Heart right ventricle (tissue), 16 donors: ENCODE measurements around the gene MYBPH. TPM values are rescaled to one million over a fixed set of nuclear protein-coding genes. Genes with fewer than 3 reads are reported as not detected.

Experiments used
- ATAC-seq, 8 donors: fragments of 200-7000 bp; cut with Tn5 transposase; one replicate each; pipeline ENCODE4 v1.9.1; 2020; ENCODE audit warnings: mild to moderate bottlenecking in 8 of 8, moderate library complexity in 8 of 8, moderate number of reproducible peaks in 1 of 8
- DNase-seq, 2 donors: peaks; one replicate each; pipeline ENCODE4 v3.0.0-alpha.2; 2020
- H3K27ac ChIP-seq, 10 donors: fragments of 200-600 bp; sonication (generic) in 2 of 10; one replicate each; pipeline versions ENCODE4 v1.5.0 to v1.8.0; 2020 to 2022; ENCODE audit warnings: mild to moderate bottlenecking in 3 of 10
- H3K27me3 ChIP-seq, 7 donors: fragments of 200-600 bp; one replicate each; pipeline ENCODE4 v1.8.0; 2021 to 2022; ENCODE audit warnings: mild to moderate bottlenecking in 2 of 7
- H3K36me3 ChIP-seq, 9 donors: fragments of 200-600 bp; sonication (generic) in 1 of 9; one replicate each; pipeline versions ENCODE4 v1.5.0 to v1.8.0; 2020 to 2022; ENCODE audit warnings: mild to moderate bottlenecking in 2 of 9
- H3K4me1 ChIP-seq, 9 donors: fragments of 200-600 bp; sonication (generic) in 1 of 9; one replicate each; pipeline versions ENCODE4 v1.5.0 to v1.8.0; 2020 to 2022; ENCODE audit warnings: mild to moderate bottlenecking in 4 of 9
- H3K4me3 ChIP-seq, 10 donors: fragments of 200-600 bp; sonication (generic) in 2 of 10; one replicate each; pipeline versions ENCODE4 v1.5.0 to v1.8.0; 2020 to 2022; ENCODE audit warnings: mild to moderate bottlenecking in 7 of 10, moderate library complexity in 2 of 10
- H3K9me3 ChIP-seq, 11 donors: fragments of 200-600 bp in 10 of 11; sonication (generic) in 2 of 11; one replicate each; pipeline versions ENCODE4 v1.5.0 to v1.8.0; 2013 to 2022; ENCODE audit warnings: mild to moderate bottlenecking in 2 of 11, control low read depth in 1 of 11, moderate library complexity in 1 of 11
- CTCF ChIP-seq, 9 donors: fragments of 200-600 bp; sonication (generic) in 2 of 9; IDR thresholded peaks; one replicate each; pipeline versions ENCODE4 v1.5.0 to v1.8.0; 2021 to 2022; ENCODE audit warnings: antibody characterized with exemption in 9 of 9, mild to moderate bottlenecking in 5 of 9, moderate library complexity in 1 of 9
- WGBS, 2 donors: extraction: QIAGEN DNeasy Blood & Tissue Kit; methylation state at CpG; one replicate each; pipeline ENCODE4 v1.1.7; 2013; ENCODE audit warnings: inconsistent platforms in 1 of 2; 5-methylcytosine and 5-hydroxymethylcytosine counted together
- intact Hi-C, 10 donors: fragments of 100-400 bp; cut with DNase I; formaldehyde crosslinking; loops; one replicate each; pipeline versions ENCODE4 v1.11.1 to v1.14.2; 2022
- polyA plus RNA-seq, 2 donors: library from polyadenylated mRNA; stranded (reverse); fragments of 200-250 nt; gene quantifications; one replicate each; pipeline ENCODE4 v1.2.3, GENCODE V29; 2013
- total RNA-seq, 10 donors: library from RNA; stranded (reverse); fragmentation: NEBNext Ultra II Directional in 3 of 10; extraction: Animal tissue kit (Norgen Biotek cat#: 25700) in 3 of 10; gene quantifications; one replicate each; pipeline versions ENCODE4 v1.2.1 to v1.2.4, GENCODE V29; 2021 to 2023
- donor health status: Arrhythmogenic right ventricular cardiomyopathy.
- donor health status: ischemic (EF 13 %, LVEDD 7.1; RV severe dilation, severe dysfunction).
- donor health status: healthy with polysubstance abuse.
- donor health status: DM: no; HTN: yes; CAD: no.
- donor health status: DM: no; HTN: no; CAD: no.
- donor health status: ischemic (EF 25% LVEDD 6.9; RV normal size, moderate dysfunction).
- donor health status: ischemic (EF 25% LVEDD 5.7; RV mildly dilated, moderate dysfunction).
- donor health status: healthy.
- donor health status: DM: yes; HTN: yes; CAD: no.
- donor health status: Ischemic cardiomyopathy.
- donor health status: ischemic (EF 35%, LVEDD 5.7; RV mildly dilated, moderate dysfunction).
- donor health status: nonischemic (EF 11% LVEDD 7.7; RV severe dilation, severe dysfunction).
- donor health status: DM: yes; HTN: yes; CAD: no.
- donor health status: PGD.
- donor health status: ischemic (EF 29% LVEDD 5.4; RV normal size, mild dysfunction).
- donor health status: nonischemic (EF 23%, LVEDD 6.1; RV moderate dilation, normal function).

MYBPH gene
- total and polyA plus RNA-seq, 12 donors = not detected

DNA sequence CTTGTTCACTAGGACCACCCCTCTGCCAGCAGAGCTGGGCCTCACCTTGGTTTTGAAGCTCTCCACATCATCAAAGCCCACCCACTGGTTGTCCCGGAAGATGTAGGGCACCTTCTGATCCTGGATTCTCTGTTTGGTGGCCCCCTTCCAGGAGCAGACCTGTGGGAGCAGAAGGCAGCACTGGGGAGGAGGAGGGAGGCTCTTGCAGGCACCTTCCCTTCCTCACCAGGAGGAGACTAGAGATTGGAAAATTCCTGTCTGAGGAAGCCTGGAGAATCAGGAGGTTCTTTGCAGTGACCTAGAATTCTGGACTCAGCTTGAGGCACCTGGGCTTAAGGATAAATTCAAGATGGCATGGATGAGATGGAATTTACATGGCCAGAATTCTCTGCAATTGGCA, 43.5 kb upstream of the MYBPH start:
- Histone ChIP-seq H3K27me3 (peaks cover 0 to 26% (median 19%) of the 10 kb centered on the region in 7 donors), H3K36me3 (no peaks in the 10 kb centered on the region), H3K4me1 (peaks cover 0 to 15% (median 0%) of the 10 kb centered on the region in 9 donors), H3K27ac (no peak overlapping the region), H3K4me3 (no peak overlapping the region), H3K9me3 (no peaks in the 10 kb centered on the region)
- 75 to 79% methylated on average over 1 of the region's 1 CpG for WGBS, 2 donors
- DNase-seq = no peak
- no peak for TF ChIP-seq CTCF (IDR thresholded peaks at IDR 0.05)
- no peak for ATAC-seq
- intact Hi-C loops = loop anchor here in 3 of 10 donors (1.0 to 5.0 kb wide), 3 partner anchors 97 to 179 kb away; no protein-coding TSS in a partner anchor

DNA sequence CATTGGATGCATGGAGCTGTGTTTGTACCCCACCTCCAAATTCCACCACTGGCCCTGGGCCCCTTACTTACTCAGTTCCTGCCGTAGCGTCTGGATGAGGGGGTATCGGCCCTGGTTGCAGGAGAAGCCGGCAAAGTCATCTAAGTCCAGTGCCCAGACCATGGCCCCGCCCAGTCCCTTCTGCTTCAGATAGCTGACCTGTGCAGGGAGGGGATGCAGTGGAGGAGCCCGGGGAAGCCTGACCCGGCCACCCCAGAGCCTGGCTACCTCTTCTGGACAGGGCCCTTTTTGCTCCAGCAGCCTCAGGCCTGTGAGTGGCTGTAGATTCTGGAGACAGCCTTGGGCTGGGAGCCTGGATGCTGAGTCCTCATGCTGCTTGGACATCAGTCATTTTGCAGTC, 42.0 kb upstream of the MYBPH start:
- no peaks in the 10 kb centered on the region for H3K9me3 ChIP-seq
- intact Hi-C loops = loop anchor here in 7 of 10 donors (2.0 to 5.0 kb wide), 5 partner anchors 95 to 179 kb away; no protein-coding TSS in a partner anchor
- no peak overlapping the region for H3K27ac ChIP-seq
- peaks cover 0 to 16% (median 12%) of the 10 kb centered on the region in 7 donors for H3K27me3 ChIP-seq
- ATAC-seq (no peak), DNase-seq (no peak)
- TF ChIP-seq CTCF (IDR thresholded peaks at IDR 0.05) = no peak
- H3K36me3 ChIP-seq = no peaks in the 10 kb centered on the region
- H3K4me3 ChIP-seq = no peak overlapping the region
- peaks cover 0 to 15% (median 0%) of the 10 kb centered on the region in 9 donors for H3K4me1 ChIP-seq
- WGBS, 2 donors = 78 to 83% methylated on average over 7 of the region's 7 CpGs

GRCh38 chr1:203217139-203217655, 41.6 kb upstream of the MYBPH start:
- H3K27me3 ChIP-seq = peaks cover 0 to 16% (median 11%) of the 10 kb centered on the region in 7 donors
- no peak overlapping the region for H3K4me3 ChIP-seq
- no peaks in the 10 kb centered on the region for H3K9me3 ChIP-seq
- WGBS, 2 donors = 62 to 70% methylated on average over 6 of the region's 6 CpGs
- no peak for DNase-seq
- H3K4me1 ChIP-seq = peaks cover 0 to 15% (median 0%) of the 10 kb centered on the region in 9 donors
- H3K36me3 ChIP-seq = no peaks in the 10 kb centered on the region
- no peak for TF ChIP-seq CTCF (IDR thresholded peaks at IDR 0.05)
- peak in 4 of 8 donors; percentile 6 to 29 (median 16) for ATAC-seq
- intact Hi-C loops = loop anchor here in 7 of 10 donors (2.0 to 5.0 kb wide), 5 partner anchors 95 to 178 kb away; no protein-coding TSS in a partner anchor
- H3K27ac ChIP-seq = no peak overlapping the region

- DNase-seq = peak in 1 of 2 donors; percentile 58
- WGBS, 2 donors = 32 to 36% methylated on average over 19 of the region's 19 CpGs
- H3K9me3 ChIP-seq = no peaks in the 10 kb centered on the region
Observed at GRCh38 chr1:203216274-203217138, 40.9 kb upstream of the MYBPH start.

More at GRCh38 chr1:203216274-203217138, 40.9 kb upstream of the MYBPH start:
- intact Hi-C loops = loop anchor here in 9 of 10 donors (1.0 to 5.0 kb wide), 9 partner anchors 94 to 178 kb away; no protein-coding TSS in a partner anchor
- ATAC-seq = peak; percentile 55 to 88 (median 76)
- H3K36me3 ChIP-seq = no peaks in the 10 kb centered on the region
- no peak overlapping the region for H3K4me3 ChIP-seq
- peaks cover 0 to 15% (median 0%) of the 10 kb centered on the region in 9 donors for H3K4me1 ChIP-seq
- TF ChIP-seq CTCF (IDR thresholded peaks at IDR 0.05) = peak; percentile 75 to 91 (median 82)
- no peak overlapping the region for H3K27ac ChIP-seq
- H3K27me3 ChIP-seq = peaks cover 0 to 16% (median 11%) of the 10 kb centered on the region in 7 donors
